NCI-H128 (cell line): Measurements from ENCODE around the gene NOL12.
A peak's percentile ranks its signal among the peaks of the same experiment; 100 is the strongest.
"Not testable (repeated sequence)": the region's sequence is repeated elsewhere in the genome, so short reads cannot be mapped to it uniquely, and the experiment has no call there.

Experiments
- DNase-seq: peaks from one replicate; lab custom pipeline; 2025; ENCODE audit not compliant: unreplicated experiment; lab: John Stamatoyannopoulos, UW

The NOL12 gene, protein sequence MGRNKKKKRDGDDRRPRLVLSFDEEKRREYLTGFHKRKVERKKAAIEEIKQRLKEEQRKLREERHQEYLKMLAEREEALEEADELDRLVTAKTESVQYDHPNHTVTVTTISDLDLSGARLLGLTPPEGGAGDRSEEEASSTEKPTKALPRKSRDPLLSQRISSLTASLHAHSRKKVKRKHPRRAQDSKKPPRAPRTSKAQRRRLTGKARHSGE

DNA sequence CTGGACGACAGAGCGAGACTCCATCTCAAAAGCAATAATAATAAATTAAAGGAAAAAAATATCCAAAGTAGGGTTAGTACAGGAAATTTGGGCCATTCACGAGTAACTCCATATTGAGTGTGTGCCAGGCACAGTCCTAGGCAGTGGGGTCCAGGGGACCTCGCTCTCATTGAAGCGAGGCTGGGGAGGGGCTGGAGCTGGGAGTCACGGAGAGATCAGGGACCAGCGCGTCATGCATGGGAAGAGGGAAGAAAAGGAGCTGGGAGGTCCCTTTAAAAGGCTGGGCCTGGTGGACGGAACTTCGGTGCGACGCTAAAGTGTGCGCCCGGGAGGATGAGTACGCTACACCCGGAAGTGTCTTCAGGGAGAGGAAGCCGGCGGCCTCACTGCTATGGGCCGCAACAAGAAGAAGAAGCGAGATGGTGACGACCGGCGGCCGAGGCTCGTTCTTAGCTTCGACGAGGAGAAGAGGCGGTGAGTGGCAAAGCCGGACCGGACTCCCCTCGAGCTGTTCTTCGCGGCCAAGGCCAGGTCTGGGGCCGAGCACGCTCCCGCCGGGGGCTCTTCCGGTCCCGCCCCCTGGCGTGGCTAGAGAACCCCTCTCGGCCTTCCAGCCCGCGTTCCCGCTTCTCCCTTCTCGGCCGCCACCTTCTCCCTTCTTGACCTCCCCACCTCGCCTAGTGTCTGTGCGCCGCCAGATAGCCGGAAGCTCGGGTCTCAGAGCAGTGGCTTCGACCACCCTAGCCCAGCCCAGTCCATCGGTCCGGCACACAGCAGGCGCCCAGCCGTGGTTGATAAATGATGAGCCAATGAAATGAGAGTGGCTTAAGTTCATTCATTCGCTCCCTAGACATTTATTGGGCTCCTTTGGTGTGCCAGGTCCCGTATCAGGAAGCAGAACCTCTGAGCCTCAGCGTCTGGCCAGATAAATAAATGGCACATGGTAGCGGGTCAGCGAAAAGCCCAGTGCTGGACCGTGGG, at the start of gene NOL12:
Gene NOL12 (plus strand): TSS at position 342 of the 981 bp plus-strand sequence. CDS start 50 bp downstream, at position 392.
- DNase-seq, result peak; percentile 45

DNA sequence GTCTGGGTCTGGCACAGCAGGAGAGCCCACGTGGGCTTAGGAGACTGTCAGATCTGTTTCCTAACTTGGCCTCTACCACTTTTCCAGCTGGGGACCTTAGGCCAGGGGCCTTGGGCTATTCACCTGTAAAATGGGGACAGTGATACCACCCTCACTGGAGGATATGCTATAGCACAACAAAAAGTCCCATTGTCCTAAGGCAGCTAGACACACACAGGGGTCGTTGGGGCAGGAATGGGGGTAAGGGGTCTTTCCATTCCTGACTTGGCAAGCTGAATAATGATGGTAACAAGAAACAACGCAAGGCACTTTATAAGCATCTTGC, 49.2 kb upstream of the NOL12 start:
- DNase-seq, result no peak

DNA sequence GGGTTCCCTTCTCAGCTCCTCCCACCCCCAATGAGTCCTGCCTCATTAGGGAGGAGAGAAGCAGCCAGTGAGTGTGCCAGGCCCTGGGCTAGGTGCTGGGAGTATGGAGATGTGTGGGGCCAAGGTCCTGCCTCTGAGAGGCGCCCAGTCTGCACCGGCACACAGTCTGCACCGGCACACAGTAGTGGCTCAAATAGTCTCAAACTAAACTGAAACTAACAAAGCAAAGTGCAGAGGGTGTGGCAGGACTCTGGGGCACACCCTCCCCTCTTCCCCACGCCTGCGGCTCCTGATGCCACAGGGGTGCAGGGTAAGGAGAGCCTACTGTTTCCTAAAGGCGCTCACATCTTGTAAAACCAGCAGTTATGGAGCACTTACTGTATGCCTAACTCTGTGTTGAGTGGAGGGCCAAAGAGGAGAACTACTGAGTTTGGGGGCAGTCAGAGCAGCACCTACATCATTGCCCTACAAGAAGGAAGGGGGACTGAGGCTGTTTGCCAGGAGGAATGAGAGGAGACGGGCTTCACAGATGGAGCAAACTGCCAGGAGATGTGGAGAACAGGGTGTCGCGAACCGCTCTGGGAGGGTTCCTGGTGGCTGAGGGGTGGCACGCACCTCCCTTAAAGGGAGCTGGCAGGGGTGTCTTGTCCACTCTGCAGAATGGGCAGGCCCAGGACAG, 47.6 kb upstream of the NOL12 start:
- DNase-seq, result no peak

DNA sequence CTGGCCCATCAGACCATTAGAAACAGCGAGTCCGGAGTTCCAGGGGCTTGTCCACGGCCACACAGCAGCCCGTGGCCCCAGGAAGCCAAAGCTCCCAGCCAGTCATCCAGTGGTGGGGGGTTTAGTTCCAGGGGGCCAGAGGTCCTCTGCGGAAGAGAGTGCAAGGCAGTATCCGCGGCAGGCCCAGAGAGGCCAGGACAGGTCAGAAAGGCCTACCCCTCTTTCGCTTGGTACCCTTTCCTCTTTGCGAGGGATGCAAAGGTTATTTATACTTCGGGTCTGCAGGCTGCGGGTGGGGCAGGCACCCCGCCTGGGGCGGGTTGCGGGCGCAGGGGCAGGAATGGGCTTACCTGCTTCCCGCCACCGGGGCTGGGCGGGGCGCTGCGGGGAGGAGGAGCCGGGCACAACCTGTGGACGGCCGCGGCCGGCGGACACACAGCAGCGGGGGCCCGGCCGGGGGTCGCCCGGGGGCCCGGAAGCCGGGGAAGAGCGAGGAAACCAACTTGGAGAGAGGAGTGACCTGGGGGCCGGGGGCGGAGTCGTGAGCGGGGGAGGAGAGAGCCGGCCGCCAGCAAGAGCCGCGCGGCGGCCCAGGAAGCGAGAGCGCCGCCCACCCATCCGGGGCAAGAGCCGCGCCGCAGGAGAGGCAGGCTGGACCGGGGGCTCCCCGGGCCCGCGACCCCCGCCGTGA, 46.9 kb upstream of the NOL12 start, which contains the start of gene SH3BP1:
Gene SH3BP1 (plus strand): TSS at position 600 of the 691 bp plus-strand sequence. CDS start 119 bp downstream, outside the sequence.
- DNase-seq, result no peak

DNA sequence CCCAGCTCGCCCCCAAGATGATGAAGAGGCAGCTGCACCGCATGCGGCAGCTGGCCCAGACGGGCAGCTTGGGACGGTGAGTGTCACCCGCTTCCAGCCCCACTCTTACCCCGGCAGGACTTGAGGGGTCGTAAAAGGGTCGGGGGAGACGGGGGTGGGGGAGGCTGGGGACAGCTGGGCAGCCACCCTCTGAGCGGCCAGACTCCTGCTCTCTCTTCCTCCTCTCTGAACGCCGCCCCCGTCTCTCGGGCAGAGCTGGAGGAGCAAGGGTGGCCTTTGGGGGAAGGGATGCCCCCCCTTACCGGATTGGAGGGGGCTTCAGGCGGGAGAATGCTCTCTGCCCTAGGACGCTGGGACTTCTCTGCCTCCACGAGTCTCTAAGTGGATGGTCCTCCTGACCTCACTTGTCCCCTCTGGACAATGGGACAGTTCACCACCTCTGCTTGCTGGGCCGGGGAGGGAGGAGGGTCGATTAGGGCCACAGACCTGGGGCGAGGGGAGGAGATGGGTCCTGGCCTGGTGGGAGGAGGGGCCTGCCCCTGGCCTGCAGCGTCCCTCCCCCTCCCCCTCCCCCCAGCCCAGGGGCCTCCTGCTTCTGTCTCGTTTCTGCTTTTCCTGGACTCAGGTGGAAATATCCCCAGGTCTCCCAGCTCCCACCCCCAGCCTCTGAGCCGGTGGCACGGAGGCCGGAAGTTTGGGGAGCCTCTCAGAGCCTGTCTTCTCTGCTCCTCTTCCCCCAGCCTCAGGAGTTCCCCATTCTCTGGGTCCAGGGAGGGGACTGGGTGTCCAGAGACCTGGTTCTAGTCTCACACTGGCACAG, 46.2 kb upstream of the NOL12 start:
- no peak for DNase-seq

DNA sequence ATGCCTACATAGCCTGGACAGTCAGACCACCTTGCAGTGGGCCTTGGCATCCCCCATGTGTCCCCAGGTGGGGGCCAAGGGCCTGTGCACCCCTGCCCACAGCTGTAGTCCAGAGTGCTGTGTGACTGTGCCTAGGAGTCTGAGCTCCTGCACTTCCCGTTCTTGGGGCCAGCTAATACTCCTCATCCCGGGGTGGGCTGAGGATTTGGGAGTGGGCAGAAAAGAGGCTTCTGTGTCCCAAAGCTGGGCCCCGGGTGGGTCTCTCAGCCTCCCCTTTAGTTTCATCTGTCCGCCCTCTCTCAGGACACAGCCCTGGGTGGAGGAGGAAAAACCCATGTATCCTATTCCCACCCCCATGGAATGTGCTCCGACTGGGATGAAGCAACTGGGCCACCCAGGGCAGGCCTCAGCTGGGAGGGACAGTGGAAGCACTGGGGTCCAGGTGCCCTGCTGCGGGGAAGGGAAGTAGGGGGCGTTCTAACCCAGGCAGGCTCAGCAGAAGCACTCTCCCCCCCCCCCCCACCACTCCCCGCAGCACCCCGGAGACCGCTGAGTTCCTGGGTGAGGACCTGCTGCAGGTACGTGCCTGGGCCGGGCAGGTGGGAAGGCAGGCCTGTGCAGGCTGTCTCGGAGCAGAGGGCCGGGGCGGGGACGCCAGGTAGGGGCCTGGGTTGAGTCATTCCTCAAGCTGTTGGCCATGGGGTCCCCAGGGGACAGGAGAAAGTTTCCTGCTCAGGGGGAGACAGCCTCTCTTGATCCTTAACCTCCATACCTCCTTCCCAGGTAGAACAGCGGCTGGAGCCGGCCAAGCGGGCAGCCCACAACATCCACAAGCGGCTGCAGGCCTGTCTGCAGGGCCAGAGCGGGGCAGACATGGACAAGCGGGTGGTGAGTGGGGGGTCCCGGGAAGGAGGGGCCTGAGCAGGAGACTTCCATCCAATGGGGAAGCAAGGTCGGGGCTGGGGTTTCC, 45.3 kb upstream of the NOL12 start:
- no peak for DNase-seq

DNA sequence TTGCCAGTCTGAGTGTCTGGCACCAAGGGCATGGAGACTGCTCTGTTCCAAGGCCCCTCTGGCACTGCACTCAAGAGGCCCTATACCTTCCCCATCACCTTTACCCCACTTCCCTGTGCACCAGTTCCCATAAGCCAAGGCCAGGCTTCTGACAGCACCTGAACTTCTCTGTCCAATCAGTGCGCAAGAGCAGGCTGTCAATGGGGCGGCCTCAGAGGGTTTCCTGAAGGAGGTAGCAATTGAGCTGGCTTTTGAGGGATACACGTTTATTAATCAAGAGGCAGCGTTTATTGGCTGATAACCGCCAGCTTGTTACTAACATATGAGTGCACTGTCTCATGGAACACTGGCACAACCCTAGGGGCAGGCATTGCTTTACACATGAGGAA, 44.6 kb upstream of the NOL12 start:
- no peak for DNase-seq

DNA sequence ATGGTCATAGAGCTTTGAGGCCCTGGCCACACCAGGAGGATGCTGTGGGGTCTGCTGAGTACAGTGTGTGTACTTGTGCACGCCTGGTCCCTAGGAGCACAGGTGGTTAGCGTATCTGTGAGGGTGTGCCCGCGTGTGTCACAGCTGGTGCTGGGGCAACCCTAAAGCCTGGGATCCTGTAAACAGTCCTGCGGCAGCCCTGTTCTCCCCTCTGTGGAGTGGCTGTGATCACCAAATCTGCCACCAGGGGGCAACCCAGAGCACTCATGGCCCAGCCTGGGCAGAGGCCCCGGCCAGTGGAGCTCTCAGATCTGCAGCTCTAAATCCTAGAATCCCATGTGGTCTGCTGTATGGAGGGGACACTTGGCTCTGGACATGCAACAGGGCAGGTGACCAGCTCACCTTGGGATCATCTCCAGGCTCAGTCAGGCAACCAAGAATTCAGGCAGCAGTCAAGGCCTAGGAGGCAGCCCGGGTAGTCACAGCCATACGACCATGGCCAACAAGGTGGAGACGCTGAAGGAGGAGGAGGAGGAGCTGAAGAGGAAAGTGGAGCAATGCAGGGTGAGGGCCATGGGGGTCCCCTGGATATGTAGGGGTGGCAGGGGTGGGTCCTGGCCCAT, 42.8 kb upstream of the NOL12 start:
- peak; percentile 6 for DNase-seq

DNA sequence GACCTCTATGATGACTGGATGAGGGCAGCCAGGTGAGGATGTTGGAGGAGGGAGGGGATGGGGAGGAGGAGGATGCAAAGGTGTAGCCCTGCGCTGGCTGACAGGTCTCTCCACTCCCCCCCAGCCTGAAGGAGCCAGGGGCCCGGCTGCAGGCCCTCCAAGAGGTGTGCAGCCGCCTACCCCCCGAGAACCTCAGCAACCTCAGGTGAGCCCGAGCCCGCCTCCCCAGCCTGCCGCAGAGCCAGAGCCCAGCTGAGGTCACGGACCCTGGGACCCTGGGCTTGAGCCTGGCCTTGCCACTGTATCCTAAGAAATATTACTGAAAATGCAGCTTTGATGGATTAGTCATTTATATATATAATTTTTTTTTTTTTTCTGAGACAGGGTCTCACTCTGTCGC, 38.8 kb upstream of the NOL12 start:
- no peak for DNase-seq

DNA sequence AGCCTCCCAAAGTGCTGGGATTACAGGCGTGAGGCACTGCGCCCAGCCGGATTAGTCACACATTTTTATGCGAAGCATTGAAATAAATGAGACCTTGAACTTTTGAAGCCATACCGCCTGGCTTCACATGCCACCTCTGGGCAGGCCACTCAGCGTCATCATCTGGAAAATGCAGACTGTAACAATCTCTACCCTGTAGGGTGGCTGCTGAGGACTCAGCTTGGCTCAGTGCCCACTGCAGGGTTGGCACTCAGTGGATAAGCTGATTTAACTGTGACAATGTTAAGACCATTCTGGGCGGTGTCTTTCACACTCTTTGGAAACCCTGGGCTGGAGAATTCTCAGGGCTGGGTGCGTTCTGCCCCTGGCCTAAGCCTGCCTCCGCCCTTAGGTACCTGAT, 38.2 kb upstream of the NOL12 start:
- no peak for DNase-seq

DNA sequence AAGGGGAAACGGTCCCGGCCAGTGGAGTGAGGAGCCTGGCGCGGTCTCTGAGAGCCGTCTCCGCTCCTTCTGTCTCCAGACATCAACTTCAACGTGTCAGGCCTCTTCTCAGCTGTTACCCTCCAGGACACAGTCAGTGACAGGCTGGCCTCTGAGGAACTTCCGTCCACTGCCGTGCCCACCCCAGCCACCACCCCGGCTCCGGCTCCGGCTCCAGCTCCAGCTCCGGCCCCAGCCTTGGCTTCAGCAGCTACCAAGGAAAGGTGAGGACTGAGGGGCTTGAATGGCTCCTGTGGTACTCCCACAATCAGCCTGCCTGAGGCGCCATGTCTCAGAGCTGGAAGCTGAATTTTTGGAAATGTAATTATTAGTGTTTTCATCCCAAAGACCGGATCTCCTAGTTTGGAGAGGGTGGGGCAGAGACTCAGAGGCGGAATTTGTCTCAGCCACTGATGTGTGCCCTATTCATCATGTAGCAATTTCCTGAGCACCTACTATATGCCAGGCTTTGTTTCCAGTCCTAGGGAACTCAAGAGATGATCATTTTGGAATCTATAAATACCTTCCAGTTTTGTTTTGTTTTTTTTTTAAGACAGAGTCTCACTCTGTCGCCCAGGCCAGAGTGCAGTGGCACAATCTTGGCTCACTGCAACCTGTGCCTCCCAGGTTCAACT, 35.5 kb upstream of the NOL12 start:
- no peak for DNase-seq

DNA sequence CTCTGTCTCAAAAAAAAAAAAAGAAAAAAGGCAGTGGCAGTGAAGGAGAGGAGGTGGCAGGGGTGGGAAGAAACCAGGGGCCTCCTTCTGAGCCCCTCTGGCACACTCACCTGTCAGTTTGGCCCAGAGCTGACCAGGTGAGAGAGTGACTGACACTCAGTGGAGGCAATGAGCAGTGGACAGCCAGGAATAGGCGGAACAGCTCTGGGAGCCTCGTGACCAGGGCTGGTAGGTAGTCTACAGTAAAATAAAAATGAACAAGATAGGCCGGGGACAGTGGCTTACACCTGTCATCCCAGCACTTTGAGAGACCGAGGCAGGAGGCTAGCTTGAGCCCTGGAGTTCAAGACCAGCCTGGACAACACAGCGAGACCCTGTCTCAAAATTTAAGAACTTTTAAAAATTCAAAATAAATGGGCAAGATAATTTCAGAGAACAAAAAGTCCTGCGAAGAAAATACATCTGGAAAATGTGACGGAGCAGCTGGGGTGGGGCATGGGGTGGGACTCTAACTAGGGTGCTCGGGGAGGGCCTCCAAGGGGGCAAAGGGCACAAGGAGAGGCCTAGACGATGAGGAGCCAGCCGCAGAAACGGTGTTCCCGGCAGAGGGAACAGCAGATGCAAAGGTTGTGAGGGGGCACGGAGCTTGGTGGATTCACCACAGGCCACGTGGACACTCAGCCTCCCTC, 31.4 kb upstream of the NOL12 start:
- DNase-seq, result no peak

DNA sequence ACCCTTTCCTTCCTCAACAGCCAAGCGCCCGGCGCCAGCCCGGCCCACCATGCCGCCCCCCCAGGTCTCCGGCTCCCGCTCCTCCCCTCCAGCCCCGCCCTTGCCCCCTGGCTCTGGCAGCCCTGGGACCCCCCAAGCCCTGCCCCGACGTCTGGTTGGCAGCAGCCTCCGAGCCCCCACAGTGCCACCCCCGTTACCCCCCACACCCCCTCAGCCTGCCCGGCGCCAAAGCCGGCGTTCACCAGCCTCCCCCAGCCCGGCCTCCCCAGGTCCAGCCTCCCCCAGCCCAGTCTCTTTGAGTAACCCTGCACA, 30.9 kb upstream of the NOL12 start:
- DNase-seq, result no peak

DNA sequence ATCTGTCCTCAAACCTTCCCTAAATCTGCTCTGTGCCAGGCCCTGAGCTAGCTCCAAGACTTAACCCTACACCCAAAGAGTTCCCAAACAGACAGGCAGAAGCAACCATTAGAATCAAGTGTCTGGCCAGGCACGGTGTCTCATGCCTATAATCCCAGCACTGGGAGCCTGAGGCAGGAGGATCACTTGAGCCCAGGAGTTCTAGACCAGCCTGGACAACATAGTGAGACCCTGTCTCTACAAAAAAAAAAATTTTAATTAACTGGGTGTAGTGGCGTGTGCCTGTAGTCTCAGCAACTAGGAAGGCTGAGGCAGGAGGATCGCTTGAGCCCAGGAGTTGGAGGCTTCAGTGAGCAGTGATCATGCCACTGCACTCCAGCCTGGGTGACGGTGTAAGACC, 29.6 kb upstream of the NOL12 start:
- DNase-seq, result not testable (repeated sequence)

DNA sequence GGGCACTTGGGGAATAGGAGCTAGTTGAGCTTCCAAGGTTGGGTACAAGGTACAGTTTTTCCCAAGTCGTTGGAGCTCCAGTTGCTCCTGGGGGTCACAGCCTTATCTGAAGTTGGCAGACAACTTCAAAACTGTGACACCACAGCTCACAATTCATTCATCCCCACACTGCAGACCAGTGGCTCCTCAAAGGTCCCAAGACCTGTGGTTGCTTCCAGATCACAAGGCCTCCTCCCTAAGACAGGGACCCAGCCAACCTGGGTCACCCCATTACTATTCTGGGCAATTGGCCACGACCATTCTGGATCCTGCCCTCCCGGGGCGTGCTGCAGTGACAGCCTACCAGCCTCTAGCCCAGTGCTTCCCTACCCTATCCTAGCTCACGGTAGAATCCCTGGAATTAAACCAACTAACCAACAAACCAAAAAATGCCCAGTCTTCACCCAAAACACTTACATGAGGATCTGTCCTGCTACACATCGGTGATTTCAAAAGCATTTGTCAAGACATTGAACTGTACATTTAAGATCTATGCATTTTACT, 28.5 kb upstream of the NOL12 start:
- no peak for DNase-seq

DNA sequence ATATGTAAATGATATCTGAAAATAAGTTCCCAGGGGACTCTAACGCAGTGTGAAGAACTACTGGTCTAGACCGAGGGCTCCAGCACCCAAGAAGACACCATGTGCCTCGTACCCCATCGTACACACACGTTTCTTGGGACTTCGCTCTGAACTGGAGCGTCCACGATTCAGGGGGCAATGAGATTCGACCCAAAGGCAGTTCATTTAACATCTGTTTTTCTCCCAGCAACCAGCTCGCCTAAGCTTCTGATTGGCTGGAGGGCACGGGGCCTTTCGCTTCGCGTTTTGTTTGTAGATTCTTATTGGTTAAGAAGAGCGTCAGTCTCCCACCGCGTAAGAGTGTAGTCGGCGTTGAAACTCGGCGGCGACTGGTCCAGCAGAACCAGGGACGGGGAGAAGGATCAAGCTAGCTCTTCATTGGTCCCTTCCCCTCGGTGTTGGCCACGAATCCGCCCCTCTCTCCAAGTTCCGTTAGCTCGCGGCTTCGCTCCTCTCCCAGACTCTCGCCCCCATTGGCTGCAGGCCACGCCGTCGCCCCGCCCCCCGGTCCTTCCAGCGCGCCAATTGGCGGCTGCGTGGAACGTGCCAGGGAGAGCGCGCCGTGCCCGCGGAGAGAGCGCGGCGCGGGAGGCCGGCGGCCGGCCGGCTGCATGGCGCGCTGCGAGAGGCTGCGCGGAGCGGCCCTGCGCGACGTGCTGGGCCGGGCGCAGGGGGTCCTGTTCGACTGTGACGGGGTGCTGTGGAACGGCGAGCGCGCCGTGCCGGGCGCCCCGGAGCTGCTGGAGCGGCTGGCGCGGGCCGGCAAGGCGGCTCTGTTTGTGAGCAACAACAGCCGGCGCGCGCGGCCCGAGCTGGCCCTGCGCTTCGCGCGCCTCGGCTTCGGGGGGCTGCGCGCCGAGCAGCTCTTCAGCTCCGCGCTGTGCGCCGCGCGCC, 27.7 kb upstream of the NOL12 start, which contains the start of gene PDXP:
Gene PDXP (plus strand): TSS at position 591 of the 933 bp plus-strand sequence. CDS start 60 bp downstream, at position 651.
- DNase-seq, result peak; percentile 98
